HEK293 (cell line): ENCODE measurements around the gene DPH2.
A peak's percentile ranks its signal among the peaks of the same experiment; 100 is the strongest.

Experiments used
- BCL6B ChIP-seq: fragments of 450-650 bp; formaldehyde crosslinking; IDR thresholded peaks from 2 replicates; pipeline ENCODE4 v1.5.1; 2017; ENCODE audit warnings: missing biosample characterization, missing genetic modification characterization
- CTCF ChIP-seq: fragments of 450-650 bp; formaldehyde crosslinking; IDR thresholded peaks from 2 replicates; pipeline ENCODE4 v1.5.1; 2016; ENCODE audit warnings: missing biosample characterization, missing genetic modification characterization
- FEZF1 ChIP-seq: fragments of 450-650 bp; formaldehyde crosslinking; IDR thresholded peaks from 2 replicates; pipeline ENCODE4 v1.5.1; 2016; ENCODE audit warnings: missing biosample characterization, missing genetic modification characterization
- RBAK ChIP-seq: fragments of 450-650 bp; formaldehyde crosslinking; IDR thresholded peaks from 2 replicates; pipeline ENCODE4 v1.5.1; 2016; ENCODE audit warnings: missing biosample characterization, missing genetic modification characterization
- REST ChIP-seq: fragments of 450-650 bp; formaldehyde crosslinking; IDR thresholded peaks from 2 replicates; pipeline ENCODE4 v1.5.1; 2016; ENCODE audit warnings: missing biosample characterization, missing genetic modification characterization
- SP2 ChIP-seq: fragments of 450-650 bp; formaldehyde crosslinking; IDR thresholded peaks from 2 replicates; pipeline ENCODE4 v1.5.1; 2016; ENCODE audit warnings: missing biosample characterization, missing genetic modification characterization
- YY2 ChIP-seq: fragments of 450-650 bp; formaldehyde crosslinking; IDR thresholded peaks from 2 replicates; pipeline ENCODE4 v1.5.1; 2016; ENCODE audit warnings: missing biosample characterization, missing genetic modification characterization
- ZEB2 ChIP-seq: fragments of 450-650 bp; formaldehyde crosslinking; IDR thresholded peaks from 2 replicates; pipeline ENCODE4 v1.5.1; 2016; ENCODE audit warnings: missing biosample characterization, missing genetic modification characterization
- ZNF146 ChIP-seq: fragments of 450-650 bp; formaldehyde crosslinking; IDR thresholded peaks from 2 replicates; pipeline ENCODE4 v1.5.1; 2016; ENCODE audit warnings: missing biosample characterization, missing genetic modification characterization
- ZNF239 ChIP-seq: fragments of 450-650 bp; formaldehyde crosslinking; IDR thresholded peaks from 2 replicates; pipeline ENCODE4 v1.5.1; 2016; ENCODE audit warnings: missing biosample characterization, missing genetic modification characterization
- ZNF26 ChIP-seq: fragments of 450-650 bp; formaldehyde crosslinking; IDR thresholded peaks from 2 replicates; pipeline ENCODE4 v1.5.1; 2016; ENCODE audit warnings: missing biosample characterization, missing genetic modification characterization
- ZNF366 ChIP-seq: fragments of 450-650 bp; formaldehyde crosslinking; conservative IDR thresholded peaks from 2 replicates; pipeline ENCODE4 v1.5.1; 2016; ENCODE audit warnings: missing biosample characterization, missing genetic modification characterization
- ZNF704 ChIP-seq: fragments of 450-650 bp; formaldehyde crosslinking; IDR thresholded peaks from 2 replicates; pipeline ENCODE4 v1.5.1; 2016; ENCODE audit warnings: missing biosample characterization, missing genetic modification characterization
- ZNF791 ChIP-seq: fragments of 450-650 bp; formaldehyde crosslinking; IDR thresholded peaks from 2 replicates; pipeline ENCODE4 v1.5.1; 2016; ENCODE audit warnings: missing biosample characterization, missing genetic modification characterization
- ZSCAN30 ChIP-seq: fragments of 450-650 bp; IDR thresholded peaks from 2 replicates; pipeline ENCODE4 v1.5.1; 2018; ENCODE audit warnings: missing biosample characterization, mild to moderate bottlenecking, missing genetic modification characterization, moderate library complexity
- ZXDB ChIP-seq: fragments of 450-650 bp; formaldehyde crosslinking; IDR thresholded peaks from 2 replicates; pipeline ENCODE4 v1.5.1; 2016; ENCODE audit warnings: missing biosample characterization, missing genetic modification characterization
- TF ChIP-seq, protein P1 (sequence below): fragments of 450-650 bp; formaldehyde crosslinking; IDR thresholded peaks from 2 replicates; pipeline ENCODE4 v1.5.1; 2016; ENCODE audit warnings: missing biosample characterization, missing genetic modification characterization
- TF ChIP-seq, protein P2 (sequence below): fragments of 450-650 bp; formaldehyde crosslinking; optimal IDR thresholded peaks from 2 replicates; pipeline ENCODE3; 2016; ENCODE audit warnings: missing biosample characterization, mild to moderate bottlenecking, missing genetic modification characterization
- TF ChIP-seq, protein P3 (sequence below): fragments of 450-650 bp; formaldehyde crosslinking; IDR thresholded peaks from 2 replicates; pipeline ENCODE4 v1.5.1; 2017; ENCODE audit warnings: missing biosample characterization, missing genetic modification characterization
- TF ChIP-seq, protein P4 (sequence below): fragments of 450-650 bp; formaldehyde crosslinking; IDR thresholded peaks from 2 replicates; pipeline ENCODE4 v1.5.1; 2016; ENCODE audit warnings: missing biosample characterization, missing genetic modification characterization

The DPH2 gene

GRCh38 chr1:43974443-43975248 is 4.8 kb downstream of the DPH2 start, which contains the start of gene ATP6V0B (continued):
- TF ChIP-seq REST (tag by site-specific recombination) (peak; percentile 27; the same call in 1 of the 2 replicates), ZXDB (peak; percentile 74; the same call in 1 of the 2 replicates), ZEB2 (peak; percentile 95), ZNF366 (tag by site-specific recombination) (0 out of 2 replicates have a peak, but pooled peaks have one; percentile 7), RBAK (tag by site-specific recombination) (no peak), ZNF26 (tag by site-specific recombination) (no peak), FEZF1 (tag by site-specific recombination) (peak; percentile 75), SP2 (tag by site-specific recombination) (peak; percentile 71), ZSCAN30 (tag by site-specific recombination) (0 out of 2 replicates have a peak, but pooled peaks have one; percentile 5), BCL6B (tag by site-specific recombination) (peak; percentile 53; the same call in 1 of the 2 replicates), ZNF146 (tag by site-specific recombination) (no peak), YY2 (tag by site-specific recombination) (peak; percentile 63), ZNF791 (tag by site-specific recombination) (no peak), CTCF (tag by site-specific recombination) (peak; percentile 89), ZNF239 (tag by site-specific recombination) (no peak), ZNF704 (tag by site-specific recombination) (peak; percentile 97)
- TF ChIP-seq, protein P1, sequence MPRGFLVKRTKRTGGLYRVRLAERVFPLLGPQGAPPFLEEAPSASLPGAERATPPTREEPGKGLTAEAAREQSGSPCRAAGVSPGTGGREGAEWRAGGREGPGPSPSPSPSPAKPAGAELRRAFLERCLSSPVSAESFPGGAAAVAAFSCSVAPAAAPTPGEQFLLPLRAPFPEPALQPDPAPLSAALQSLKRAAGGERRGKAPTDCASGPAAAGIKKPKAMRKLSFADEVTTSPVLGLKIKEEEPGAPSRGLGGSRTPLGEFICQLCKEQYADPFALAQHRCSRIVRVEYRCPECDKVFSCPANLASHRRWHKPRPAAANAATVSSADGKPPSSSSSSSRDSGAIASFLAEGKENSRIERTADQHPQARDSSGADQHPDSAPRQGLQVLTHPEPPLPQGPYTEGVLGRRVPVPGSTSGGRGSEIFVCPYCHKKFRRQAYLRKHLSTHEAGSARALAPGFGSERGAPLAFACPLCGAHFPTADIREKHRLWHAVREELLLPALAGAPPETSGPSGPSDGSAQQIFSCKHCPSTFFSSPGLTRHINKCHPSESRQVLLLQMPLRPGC (tag by site-specific recombination): peak; percentile 27; the same call in 1 of the 2 replicates
- TF ChIP-seq, protein P2, sequence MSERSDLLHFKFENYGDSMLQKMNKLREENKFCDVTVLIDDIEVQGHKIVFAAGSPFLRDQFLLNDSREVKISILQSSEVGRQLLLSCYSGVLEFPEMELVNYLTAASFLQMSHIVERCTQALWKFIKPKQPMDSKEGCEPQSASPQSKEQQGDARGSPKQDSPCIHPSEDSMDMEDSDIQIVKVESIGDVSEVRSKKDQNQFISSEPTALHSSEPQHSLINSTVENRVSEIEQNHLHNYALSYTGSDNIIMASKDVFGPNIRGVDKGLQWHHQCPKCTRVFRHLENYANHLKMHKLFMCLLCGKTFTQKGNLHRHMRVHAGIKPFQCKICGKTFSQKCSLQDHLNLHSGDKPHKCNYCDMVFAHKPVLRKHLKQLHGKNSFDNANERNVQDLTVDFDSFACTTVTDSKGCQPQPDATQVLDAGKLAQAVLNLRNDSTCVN (tag by site-specific recombination): peak; percentile 94
- TF ChIP-seq, protein P3, sequence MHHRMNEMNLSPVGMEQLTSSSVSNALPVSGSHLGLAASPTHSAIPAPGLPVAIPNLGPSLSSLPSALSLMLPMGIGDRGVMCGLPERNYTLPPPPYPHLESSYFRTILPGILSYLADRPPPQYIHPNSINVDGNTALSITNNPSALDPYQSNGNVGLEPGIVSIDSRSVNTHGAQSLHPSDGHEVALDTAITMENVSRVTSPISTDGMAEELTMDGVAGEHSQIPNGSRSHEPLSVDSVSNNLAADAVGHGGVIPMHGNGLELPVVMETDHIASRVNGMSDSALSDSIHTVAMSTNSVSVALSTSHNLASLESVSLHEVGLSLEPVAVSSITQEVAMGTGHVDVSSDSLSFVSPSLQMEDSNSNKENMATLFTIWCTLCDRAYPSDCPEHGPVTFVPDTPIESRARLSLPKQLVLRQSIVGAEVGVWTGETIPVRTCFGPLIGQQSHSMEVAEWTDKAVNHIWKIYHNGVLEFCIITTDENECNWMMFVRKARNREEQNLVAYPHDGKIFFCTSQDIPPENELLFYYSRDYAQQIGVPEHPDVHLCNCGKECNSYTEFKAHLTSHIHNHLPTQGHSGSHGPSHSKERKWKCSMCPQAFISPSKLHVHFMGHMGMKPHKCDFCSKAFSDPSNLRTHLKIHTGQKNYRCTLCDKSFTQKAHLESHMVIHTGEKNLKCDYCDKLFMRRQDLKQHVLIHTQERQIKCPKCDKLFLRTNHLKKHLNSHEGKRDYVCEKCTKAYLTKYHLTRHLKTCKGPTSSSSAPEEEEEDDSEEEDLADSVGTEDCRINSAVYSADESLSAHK (tag by site-specific recombination): peak; percentile 6; the same call in 1 of the 2 replicates
- TF ChIP-seq, protein P4, sequence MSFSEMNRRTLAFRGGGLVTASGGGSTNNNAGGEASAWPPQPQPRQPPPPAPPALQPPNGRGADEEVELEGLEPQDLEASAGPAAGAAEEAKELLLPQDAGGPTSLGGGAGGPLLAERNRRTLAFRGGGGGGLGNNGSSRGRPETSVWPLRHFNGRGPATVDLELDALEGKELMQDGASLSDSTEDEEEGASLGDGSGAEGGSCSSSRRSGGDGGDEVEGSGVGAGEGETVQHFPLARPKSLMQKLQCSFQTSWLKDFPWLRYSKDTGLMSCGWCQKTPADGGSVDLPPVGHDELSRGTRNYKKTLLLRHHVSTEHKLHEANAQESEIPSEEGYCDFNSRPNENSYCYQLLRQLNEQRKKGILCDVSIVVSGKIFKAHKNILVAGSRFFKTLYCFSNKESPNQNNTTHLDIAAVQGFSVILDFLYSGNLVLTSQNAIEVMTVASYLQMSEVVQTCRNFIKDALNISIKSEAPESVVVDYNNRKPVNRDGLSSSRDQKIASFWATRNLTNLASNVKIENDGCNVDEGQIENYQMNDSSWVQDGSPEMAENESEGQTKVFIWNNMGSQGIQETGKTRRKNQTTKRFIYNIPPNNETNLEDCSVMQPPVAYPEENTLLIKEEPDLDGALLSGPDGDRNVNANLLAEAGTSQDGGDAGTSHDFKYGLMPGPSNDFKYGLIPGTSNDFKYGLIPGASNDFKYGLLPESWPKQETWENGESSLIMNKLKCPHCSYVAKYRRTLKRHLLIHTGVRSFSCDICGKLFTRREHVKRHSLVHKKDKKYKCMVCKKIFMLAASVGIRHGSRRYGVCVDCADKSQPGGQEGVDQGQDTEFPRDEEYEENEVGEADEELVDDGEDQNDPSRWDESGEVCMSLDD (tag by site-specific recombination): no peak
